Forelimb muscle (tissue), 1 donor: ENCODE results near the gene PTPRE. TPM values are rescaled to one million over a fixed set of nuclear protein-coding genes. Genes with fewer than 3 reads are reported as not detected.

Experiments
- DNase-seq: peaks from one replicate; pipeline ENCODE4 v3.0.0-alpha.2; 2013; ENCODE audit warnings: low read depth
- polyA plus RNA-seq: library from polyadenylated mRNA; unstranded; fragments of 120-200 nt; gene quantifications from one replicate; pipeline ENCODE4 v1.2.1, GENCODE V29; 2013; ENCODE audit not compliant: insufficient read length

The PTPRE gene
- polyA plus RNA-seq, 1 donor = 7.8 TPM

DNA sequence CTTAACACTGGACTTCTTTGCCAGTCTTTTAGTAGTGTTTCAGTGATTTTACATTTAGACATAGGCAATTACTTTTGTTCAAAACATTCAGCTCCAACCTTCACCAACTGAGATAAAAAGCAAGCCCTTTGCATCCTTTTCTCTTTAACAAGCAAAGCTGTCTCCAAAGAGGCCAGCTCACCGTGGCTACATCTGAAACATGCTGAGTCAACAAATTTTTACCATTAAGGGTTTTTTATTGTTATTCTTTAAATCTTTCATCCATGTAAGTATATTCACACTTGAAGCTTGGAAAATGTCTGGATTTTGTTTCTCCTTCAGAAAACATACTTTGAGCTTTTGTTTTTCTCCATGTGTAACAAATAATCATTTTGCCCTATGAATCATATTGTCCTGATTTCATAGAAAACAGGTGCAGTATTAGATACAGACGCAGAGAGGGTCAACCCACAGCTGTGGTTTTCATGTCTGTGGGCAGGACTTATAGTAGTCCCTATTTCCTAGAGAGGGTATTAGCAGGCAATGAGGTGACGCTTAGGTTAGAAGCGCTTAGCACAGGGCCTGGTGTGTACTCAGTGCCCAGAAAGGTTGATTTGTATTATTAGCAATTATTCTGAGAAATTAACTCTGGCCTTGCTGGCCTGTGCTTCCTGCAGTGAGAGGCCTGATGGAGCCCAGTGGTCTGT is 119.9 kb downstream of the PTPRE start:
- no peak for DNase-seq

GRCh38 chr10:128027306-128027705 is 120.4 kb downstream of the PTPRE start:
- no peak for DNase-seq

DNA sequence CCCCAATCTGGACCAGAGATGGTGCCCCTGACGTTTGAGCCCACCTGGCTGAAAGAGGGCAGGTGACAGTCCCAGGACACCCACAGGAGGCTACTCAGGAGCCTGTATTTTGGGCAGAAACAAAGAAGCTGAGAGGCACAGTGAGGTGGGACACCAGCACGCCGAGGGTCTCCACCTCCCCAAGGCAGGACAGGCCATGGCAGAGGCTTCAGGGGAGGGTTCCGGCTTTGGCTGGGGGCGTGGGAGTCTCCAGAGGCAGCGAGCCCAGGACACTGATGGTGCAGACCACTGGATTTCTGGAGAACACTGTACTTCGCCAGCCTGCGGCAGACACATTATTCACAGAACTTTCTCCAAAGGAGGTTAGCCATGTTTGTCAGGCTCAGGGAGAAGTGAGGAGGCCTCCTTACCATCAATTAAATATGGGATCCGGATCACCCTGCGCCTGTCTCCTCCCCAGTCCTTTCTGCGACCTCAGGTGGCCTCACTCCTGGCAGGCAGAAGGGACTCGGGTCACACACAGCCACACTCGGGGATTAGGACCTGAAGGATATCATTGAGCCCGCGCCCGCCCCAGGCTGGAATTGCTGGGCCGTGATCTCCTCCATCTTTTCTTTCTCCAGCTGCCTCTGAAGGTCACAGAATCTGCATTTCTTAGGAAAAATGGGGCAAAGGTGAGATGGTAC is 121.1 kb downstream of the PTPRE start:
- DNase-seq = no peak

- no peak for DNase-seq
Measured at GRCh38 chr10:128028508-128029289, 121.8 kb downstream of the PTPRE start.

DNA sequence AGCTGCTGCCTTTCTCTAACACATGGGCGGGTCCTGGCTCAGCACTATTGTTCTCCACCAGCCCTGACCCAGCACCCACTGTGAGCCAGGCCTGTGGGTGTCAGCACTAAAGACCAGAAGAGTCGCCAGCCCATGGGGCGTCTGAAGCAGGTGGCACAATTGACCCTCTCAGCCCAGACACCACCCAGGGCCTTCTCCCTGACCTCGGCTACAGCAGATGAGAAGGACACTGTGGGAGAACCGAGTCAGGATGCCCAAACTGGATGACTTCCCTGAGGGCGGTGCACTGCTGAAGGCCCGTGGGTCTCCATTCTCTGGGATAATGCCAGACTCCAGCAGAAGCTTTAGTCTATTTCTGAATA is 122.4 kb downstream of the PTPRE start:
- no peak for DNase-seq

- no peak for DNase-seq
Measured at GRCh38 chr10:128029731-128030369, 122.9 kb downstream of the PTPRE start.

GRCh38 chr10:128030498-128031072 is 123.7 kb downstream of the PTPRE start:
- DNase-seq = no peak

GRCh38 chr10:128031216-128031615 is 124.3 kb downstream of the PTPRE start:
- DNase-seq = no peak

DNA sequence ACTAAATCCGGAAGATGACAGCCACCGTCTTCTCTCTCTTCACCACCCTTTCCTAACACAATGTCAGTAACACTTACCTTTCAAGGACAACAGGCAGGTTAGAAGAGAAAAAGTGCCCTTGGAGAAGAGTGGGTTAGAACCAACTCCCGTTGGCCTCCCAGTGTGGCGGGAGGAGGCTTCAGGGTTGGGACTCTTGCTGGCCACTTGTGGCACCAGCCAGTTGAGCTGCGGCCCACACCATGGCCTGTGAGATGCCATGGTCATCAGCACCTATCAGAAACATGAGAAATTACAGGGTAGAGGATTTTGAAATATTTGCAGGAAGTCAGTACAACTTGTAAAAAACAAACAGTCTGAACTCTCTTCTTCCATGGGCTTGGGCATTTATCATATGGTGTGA is 125.6 kb downstream of the PTPRE start:
- DNase-seq = no peak

- DNase-seq = no peak
Measured at GRCh38 chr10:128035557-128035973, 128.7 kb downstream of the PTPRE start.

DNA sequence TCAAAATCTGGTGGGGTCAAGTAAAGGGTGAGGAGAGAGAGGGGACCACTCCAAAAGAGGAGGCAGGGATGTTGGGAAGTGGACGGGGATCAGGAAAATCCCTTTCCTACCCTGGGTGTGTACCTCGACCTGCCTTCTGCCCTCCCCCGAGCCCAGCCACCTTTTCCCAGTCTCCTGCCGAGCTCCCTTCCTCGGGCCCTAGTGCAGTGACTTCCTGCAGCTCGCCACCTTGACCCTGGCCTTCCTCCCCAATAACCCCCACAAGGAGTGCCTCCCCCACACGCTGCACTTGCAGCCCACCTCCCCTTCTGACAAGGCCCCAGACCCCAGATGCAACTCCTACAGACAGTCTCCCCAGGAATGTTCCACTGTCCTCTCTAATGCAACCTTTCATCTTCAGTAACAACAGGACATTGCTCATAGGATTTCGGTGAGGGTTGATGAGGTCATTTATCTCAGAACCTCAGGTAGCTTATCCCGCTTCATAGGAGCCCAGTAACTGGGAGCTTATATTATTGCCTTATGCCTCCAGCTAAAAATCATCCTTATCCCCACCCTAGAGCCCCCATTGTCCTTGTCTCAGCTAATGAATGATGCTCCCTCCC is 129.2 kb downstream of the PTPRE start:
- DNase-seq = no peak

- no peak for DNase-seq
Measured at GRCh38 chr10:128036746-128037543, 130.0 kb downstream of the PTPRE start.

- DNase-seq = no peak
Measured at GRCh38 chr10:128040096-128040495, 133.2 kb downstream of the PTPRE start.

- DNase-seq = no peak
Measured at GRCh38 chr10:128040681-128041080, 133.8 kb downstream of the PTPRE start.

DNA sequence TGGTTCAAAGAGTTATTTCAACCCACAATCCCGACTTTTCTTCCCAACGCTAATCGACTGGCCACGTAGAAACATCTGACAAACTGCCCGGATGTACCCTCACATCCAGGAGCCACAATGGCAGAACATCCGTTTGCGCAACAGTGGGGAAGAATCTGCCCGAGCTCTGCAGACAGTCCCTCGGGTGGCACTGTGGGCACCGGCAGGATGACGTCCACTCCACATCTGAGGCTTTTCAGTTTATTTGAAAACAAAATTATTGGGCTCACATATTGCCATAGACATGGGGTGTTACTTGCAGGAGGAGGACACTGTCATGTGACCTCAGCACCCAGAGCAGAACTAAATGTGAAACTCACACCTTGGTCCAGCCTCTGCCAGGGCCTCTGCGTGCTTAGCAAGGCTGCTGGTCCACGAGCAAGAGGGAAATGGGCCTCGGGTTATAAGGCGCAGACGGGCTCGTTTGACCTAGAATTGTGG is 135.3 kb downstream of the PTPRE start:
- DNase-seq = no peak

DNA sequence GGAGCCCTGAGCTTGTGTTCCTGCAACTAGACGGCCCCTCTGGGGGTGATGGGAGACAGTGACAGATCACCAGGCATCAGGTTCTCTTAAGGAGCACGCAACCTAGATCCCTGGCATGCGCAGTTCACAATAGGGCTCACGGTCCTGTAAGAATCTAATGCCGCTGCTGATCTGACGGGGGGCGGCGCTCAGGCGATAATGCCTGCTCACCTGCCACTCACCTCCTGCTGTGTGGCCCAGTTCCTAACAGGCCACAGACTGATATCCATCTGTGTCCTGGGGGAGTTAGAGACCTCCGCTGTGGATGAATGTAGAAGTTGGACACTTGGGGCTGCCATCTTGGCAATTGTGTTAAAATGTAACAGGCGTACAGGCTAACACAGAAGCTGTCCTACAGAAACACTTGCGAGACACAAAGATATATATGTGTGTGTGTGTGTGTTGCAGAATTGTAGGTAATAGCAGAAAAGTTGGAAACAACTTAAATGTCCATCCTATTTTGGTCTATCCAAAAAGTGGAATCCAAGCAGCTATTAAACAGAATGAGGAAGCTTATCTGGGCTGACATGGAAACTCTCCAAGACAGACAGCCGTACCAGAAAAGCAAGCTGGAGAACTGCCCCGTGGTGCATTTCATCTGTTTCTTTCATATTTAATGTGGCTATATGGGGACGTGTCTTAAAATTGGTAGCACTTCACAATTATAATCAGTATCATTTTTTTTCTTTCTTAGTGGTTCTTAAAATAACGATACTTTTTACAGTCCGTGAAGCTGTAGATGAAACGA is 136.5 kb downstream of the PTPRE start:
- DNase-seq = no peak

DNA sequence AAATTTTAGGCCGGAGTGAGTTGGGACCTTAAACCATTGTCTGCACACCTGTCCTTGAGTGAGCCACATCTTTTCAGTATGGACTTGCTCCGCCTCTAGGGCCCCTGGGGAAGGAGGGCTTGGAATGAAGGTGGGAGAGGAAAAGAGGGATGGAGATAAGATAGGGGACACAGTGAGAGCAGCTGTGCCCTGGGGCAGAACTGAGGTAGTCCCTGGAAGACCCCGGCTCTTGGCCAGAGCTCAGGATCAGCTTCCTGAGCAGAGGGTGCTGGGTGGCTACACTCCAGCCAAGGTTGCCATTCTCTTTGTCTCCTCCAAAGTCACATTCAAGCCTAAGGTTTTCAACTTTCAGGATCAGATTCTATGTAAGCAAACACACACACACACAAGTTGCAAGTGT is 137.3 kb downstream of the PTPRE start:
- no peak for DNase-seq

DNA sequence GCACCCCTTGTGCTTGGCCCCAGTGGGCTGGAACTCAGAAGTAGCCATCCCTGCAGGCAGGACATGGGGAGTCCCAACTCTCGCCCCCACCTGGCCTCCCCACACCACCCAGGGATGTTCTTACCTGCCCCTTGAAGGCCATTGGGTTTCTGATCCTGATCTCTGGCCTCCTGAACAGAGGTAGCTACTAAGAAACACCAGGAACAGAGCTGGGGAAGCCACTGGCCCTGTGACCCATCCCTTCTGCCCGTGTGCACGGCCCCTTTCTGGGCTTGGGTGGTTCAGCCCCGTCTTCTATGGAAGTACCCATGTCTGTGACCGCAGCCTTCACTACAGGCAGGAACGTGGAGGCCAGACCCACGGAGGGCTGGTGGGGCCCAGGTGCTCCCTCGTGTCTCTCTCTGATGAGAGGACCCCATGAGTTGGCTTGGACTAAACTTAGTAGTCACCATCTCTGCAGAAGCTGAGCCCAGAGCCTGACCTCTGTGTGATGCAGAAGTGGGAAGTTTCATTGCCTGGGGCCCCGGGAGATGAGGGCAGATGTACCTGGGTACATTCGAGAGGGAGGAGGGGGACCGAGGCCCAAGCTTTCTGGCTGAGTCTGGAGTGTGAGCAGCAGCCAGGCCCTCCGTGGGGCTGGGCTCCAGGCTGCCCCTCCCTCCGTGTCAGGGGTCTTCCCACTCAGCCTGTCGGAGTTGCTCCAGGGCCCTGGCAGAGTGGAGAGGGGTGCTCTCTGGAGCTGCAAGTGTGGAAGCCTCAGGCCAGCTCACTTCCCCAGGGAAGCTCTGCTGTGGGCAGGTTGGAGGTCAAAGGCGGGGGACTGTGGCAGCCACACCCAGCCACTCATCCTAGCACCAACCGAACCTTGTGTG is 138.3 kb downstream of the PTPRE start:
- no peak for DNase-seq

- DNase-seq = no peak
Measured at GRCh38 chr10:128045833-128046120, 138.9 kb downstream of the PTPRE start.
